Smooth muscle cell (in vitro differentiated cells): Measurements from ENCODE around the gene GRIA3. TPM values are rescaled to one million over a fixed set of nuclear protein-coding genes. Genes with fewer than 3 reads are reported as not detected.

Experiments used
- DNase-seq: peaks from one replicate; lab custom pipeline; 2025; ENCODE audit not compliant: unreplicated experiment; lab: John Stamatoyannopoulos, UW
- H2AFZ ChIP-seq: fragments of 200-600 bp; sonication (generic); 2 replicates; pipeline ENCODE4 v1.6.0; 2016; ENCODE audit warnings: antibody characterized with exemption, low read depth, mild to moderate bottlenecking
- H3F3A ChIP-seq: fragments of 200-600 bp; sonication (generic); 2 replicates; pipeline ENCODE4 v1.6.0; 2017; ENCODE audit warnings: antibody characterized with exemption, low read depth
- H3K27ac ChIP-seq: fragments of 200-600 bp; sonication (generic); 2 replicates; pipeline ENCODE4 v1.5.1; 2016; ENCODE audit warnings: low read depth, mild to moderate bottlenecking
- H3K27me3 ChIP-seq: fragments of 200-600 bp; sonication (generic); 2 replicates; pipeline ENCODE4 v1.6.1; 2016; ENCODE audit warnings: low read depth, mild to moderate bottlenecking
- H3K36me3 ChIP-seq: fragments of 200-600 bp; sonication (generic); 2 replicates; pipeline ENCODE4 v1.5.1; 2016; ENCODE audit warnings: low read depth
- H3K4me1 ChIP-seq: fragments of 200-600 bp; sonication (generic); 2 replicates; pipeline ENCODE4 v1.5.1; 2016; ENCODE audit warnings: low read depth
- H3K4me2 ChIP-seq: fragments of 200-600 bp; sonication (generic); 2 replicates; pipeline ENCODE4 v1.6.0; 2016; ENCODE audit warnings: mild to moderate bottlenecking
- H3K4me3 ChIP-seq: fragments of 200-600 bp; sonication (generic); 2 replicates; pipeline ENCODE4 v1.5.1; 2016; ENCODE audit warnings: mild to moderate bottlenecking
- H3K79me2 ChIP-seq: fragments of 200-600 bp; sonication (generic); 2 replicates; pipeline ENCODE4 v1.6.0; 2016; ENCODE audit warnings: low read depth, mild to moderate bottlenecking
- H3K9ac ChIP-seq: fragments of 200-600 bp; sonication (generic); 2 replicates; pipeline ENCODE4 v1.6.0; 2016; ENCODE audit warnings: low read depth
- H3K9me3 ChIP-seq: fragments of 200-600 bp; sonication (generic); replicated peaks from 2 replicates; pipeline ENCODE4 v1.5.1; 2016; ENCODE audit warnings: low read depth
- H4K20me1 ChIP-seq: fragments of 200-600 bp; sonication (generic); 2 replicates; pipeline ENCODE4 v1.6.0; 2016; ENCODE audit warnings: low read depth
- WGBS: methylation state at CpG from one replicate; pipeline ENCODE4 v1.1.7; 2016; ENCODE audit warnings: low lambda C conversion rate; 5-methylcytosine and 5-hydroxymethylcytosine counted together
- polyA plus RNA-seq: library from polyadenylated mRNA; unstranded; fragments of >200 nt; fragmentation: Nextera tagmentation; extraction: Ambion mirVana; gene quantifications from 2 replicates; pipeline ENCODE4 v1.2.1, GENCODE V29; 2016
- total RNA-seq: library from RNA; depleted of rRNA; stranded (reverse); fragments of >200 nt; gene quantifications from 2 replicates; pipeline ENCODE4 v1.2.3, GENCODE V29; 2014
- TF ChIP-seq, protein P1 (sequence below): fragments of 200-600 bp; sonication (generic); IDR thresholded peaks from 2 replicates; pipeline ENCODE4 v1.5.1; 2017; ENCODE audit warnings: borderline replicate concordance, mild to moderate bottlenecking, antibody characterized with exemption; ENCODE audit not compliant: insufficient read depth, poor library complexity, severe bottlenecking

GRIA3 gene
- total and polyA plus RNA-seq, 2 experiments from 2014 or later, result 7.2 to 12.7 TPM

DNA sequence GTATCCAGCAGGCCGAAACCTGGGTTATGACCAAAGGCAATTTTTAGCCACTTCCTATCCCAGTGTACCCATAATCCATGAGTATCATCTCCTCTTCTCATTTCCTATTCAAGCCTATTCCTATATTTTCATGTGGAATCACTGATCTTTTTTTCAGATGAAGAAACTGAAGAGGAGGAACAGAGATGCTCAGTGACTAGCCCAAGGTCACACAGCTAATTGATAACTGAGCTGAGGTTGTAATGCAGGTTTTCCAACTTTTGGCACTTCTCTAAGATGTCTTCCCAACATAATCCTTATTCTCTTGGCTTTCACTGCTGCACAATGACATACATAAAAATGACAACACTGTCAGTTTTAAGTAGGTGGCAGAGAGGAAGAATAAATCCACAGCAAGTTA lies 15.3 kb downstream of the GRIA3 start:
- no peak for DNase-seq
- no peak overlapping the region for H3K4me2 ChIP-seq
- TF ChIP-seq, protein P1, sequence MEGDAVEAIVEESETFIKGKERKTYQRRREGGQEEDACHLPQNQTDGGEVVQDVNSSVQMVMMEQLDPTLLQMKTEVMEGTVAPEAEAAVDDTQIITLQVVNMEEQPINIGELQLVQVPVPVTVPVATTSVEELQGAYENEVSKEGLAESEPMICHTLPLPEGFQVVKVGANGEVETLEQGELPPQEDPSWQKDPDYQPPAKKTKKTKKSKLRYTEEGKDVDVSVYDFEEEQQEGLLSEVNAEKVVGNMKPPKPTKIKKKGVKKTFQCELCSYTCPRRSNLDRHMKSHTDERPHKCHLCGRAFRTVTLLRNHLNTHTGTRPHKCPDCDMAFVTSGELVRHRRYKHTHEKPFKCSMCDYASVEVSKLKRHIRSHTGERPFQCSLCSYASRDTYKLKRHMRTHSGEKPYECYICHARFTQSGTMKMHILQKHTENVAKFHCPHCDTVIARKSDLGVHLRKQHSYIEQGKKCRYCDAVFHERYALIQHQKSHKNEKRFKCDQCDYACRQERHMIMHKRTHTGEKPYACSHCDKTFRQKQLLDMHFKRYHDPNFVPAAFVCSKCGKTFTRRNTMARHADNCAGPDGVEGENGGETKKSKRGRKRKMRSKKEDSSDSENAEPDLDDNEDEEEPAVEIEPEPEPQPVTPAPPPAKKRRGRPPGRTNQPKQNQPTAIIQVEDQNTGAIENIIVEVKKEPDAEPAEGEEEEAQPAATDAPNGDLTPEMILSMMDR, result no peak
- no peaks in the 10 kb centered on the region for H3K27me3 ChIP-seq
- 88% methylated on average over 1 of the region's 1 CpG for WGBS
- no peak overlapping the region for H3K27ac ChIP-seq
- H3F3A ChIP-seq, result no peaks in the 10 kb centered on the region
- no peak overlapping the region for H3K4me3 ChIP-seq
- no peak overlapping the region for H2AFZ ChIP-seq
- H4K20me1 ChIP-seq, result no peaks in the 10 kb centered on the region
- H3K9ac ChIP-seq, result no peak overlapping the region
- H3K4me1 ChIP-seq, result no peaks in the 10 kb centered on the region
- no peaks in the 10 kb centered on the region for H3K9me3 ChIP-seq
- no peaks in the 10 kb centered on the region for H3K79me2 ChIP-seq
- no peaks in the 10 kb centered on the region for H3K36me3 ChIP-seq

DNA sequence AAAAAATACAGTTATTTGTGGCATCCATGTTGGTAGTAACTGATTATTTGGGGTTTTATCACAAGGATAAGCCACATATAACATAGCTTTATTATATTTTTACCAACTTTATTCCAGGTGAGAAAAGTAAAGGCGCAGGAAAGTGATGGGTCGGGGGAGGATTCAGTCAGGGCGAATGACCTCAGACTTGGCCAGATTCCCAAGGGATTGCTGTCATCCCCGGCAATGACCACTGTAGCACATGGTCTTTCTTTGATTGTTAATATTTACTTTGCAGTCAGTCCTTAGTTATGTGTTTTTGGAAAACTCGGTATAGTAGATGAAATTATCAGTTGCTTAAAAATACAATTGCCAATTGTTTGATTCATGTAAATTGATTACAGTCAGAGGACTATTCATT lies 17.6 kb downstream of the GRIA3 start:
- H3K4me3 ChIP-seq, result no peak overlapping the region
- H3K9me3 ChIP-seq, result no peaks in the 10 kb centered on the region
- H3K9ac ChIP-seq, result no peak overlapping the region
- no peak overlapping the region for H2AFZ ChIP-seq
- H3K79me2 ChIP-seq, result no peaks in the 10 kb centered on the region
- H3K27ac ChIP-seq, result no peak overlapping the region
- no peaks in the 10 kb centered on the region for H3K27me3 ChIP-seq
- H3K36me3 ChIP-seq, result no peaks in the 10 kb centered on the region
- H3K4me1 ChIP-seq, result no peaks in the 10 kb centered on the region
- WGBS, result 77% methylated on average over 5 of the region's 5 CpGs
- H3F3A ChIP-seq, result no peaks in the 10 kb centered on the region
- no peak overlapping the region for H3K4me2 ChIP-seq
- H4K20me1 ChIP-seq, result no peaks in the 10 kb centered on the region
- TF ChIP-seq, protein P1, result no peak
- DNase-seq, result no peak

DNA sequence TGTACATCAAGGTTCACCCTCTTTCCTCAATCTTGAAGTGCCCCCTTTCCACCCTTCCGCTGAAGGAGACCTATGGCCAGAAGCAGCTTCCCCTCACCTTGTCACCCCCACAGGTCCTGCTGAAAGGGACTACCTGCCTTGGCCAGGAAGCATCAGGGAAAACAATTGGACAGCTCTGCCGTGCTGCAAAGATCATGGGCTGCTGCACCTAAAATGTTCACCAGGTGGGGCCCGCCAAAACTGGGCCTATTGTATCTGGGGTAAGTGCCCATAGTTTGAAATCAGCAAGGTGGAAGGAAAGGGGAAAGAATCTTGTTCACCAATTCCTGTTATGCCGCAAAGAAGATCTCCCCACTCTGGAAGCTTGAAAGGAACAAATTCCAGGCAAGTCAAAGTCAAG lies 18.4 kb downstream of the GRIA3 start:
- Histone ChIP-seq H3K9ac (no peak overlapping the region), H3K4me3 (no peak overlapping the region), H3K27me3 (no peaks in the 10 kb centered on the region), H3K36me3 (no peaks in the 10 kb centered on the region), H3K27ac (no peak overlapping the region), H3K9me3 (no peaks in the 10 kb centered on the region), H3F3A (no peaks in the 10 kb centered on the region), H3K4me1 (no peaks in the 10 kb centered on the region), H2AFZ (no peak overlapping the region), H3K4me2 (no peak overlapping the region), H4K20me1 (no peaks in the 10 kb centered on the region), H3K79me2 (no peaks in the 10 kb centered on the region)
- WGBS, result 86% methylated on average over 4 of the region's 4 CpGs
- no peak for DNase-seq
- TF ChIP-seq, protein P1, result no peak

DNA sequence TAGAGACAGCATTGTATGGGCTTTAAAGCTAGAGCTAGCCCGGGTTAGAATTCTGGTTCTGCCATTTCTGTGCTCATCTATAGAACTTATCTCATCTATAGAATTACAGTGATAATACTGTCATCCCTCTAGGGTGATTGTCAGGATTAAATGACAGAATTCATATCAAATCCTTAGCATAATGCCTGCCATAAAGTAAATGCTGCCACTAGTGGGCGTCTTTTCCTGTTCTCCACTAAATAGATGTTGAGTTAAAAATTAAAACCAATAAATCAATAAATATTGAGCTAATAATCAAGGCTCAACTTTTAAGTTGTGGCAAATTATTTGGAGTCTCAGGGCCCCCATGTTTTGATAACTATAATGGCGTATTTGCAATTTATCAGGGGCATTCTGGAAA lies 19.7 kb downstream of the GRIA3 start:
- H3K36me3 ChIP-seq, result no peaks in the 10 kb centered on the region
- H3K9ac ChIP-seq, result no peak overlapping the region
- H4K20me1 ChIP-seq, result no peaks in the 10 kb centered on the region
- H3K4me2 ChIP-seq, result no peak overlapping the region
- H3K4me3 ChIP-seq, result no peak overlapping the region
- no peaks in the 10 kb centered on the region for H3K9me3 ChIP-seq
- DNase-seq, result no peak
- TF ChIP-seq, protein P1, result peak; percentile 14
- no peaks in the 10 kb centered on the region for H3K27me3 ChIP-seq
- no peaks in the 10 kb centered on the region for H3F3A ChIP-seq
- 88% methylated on average over 3 of the region's 3 CpGs for WGBS
- no peaks in the 10 kb centered on the region for H3K79me2 ChIP-seq
- H3K27ac ChIP-seq, result no peak overlapping the region
- H3K4me1 ChIP-seq, result no peaks in the 10 kb centered on the region
- H2AFZ ChIP-seq, result no peak overlapping the region
